Neural progenitor cell (in vitro differentiated cells): ENCODE data around the gene SLC17A9.

ENCODE experiments used
- CTCF ChIP-seq: fragments of 200-600 bp; sonication (generic); IDR thresholded peaks from 2 replicates; pipeline ENCODE4 v1.5.1; 2017; ENCODE audit warnings: antibody characterized with exemption, mild to moderate bottlenecking
- EZH2phosphoT487 ChIP-seq: fragments of 200-600 bp; sonication (generic); IDR thresholded peaks from 2 replicates; pipeline ENCODE4 v1.6.1; 2017; ENCODE audit warnings: antibody characterized with exemption

GRCh38 chr20:62906647-62907375, 45.7 kb upstream of the SLC17A9 start:
- TF ChIP-seq EZH2phosphoT487 (no peak), CTCF (no peak)
